Mesendoderm (in vitro differentiated cells): ENCODE data around the gene SETD1A.
A peak's percentile ranks its signal among the peaks of the same experiment; 100 is the strongest.
"Not testable (repeated sequence)": the region's sequence is repeated elsewhere in the genome, so short reads cannot be mapped to it uniquely, and the experiment has no call there.

Source experiments
- DNase-seq: peaks from one replicate; pipeline ENCODE4 v3.0.0; 2013
- H2AK5ac ChIP-seq: 2 replicates; pipeline ENCODE4 v1.6.1; 2013; ENCODE audit warnings: low read length, inconsistent platforms
- H2BK120ac ChIP-seq: 2 replicates; pipeline ENCODE4 v1.6.1; 2013; ENCODE audit warnings: low read depth, mild to moderate bottlenecking, low read length, moderate library complexity, mixed read lengths
- H2BK15ac ChIP-seq: replicated peaks from 2 replicates; pipeline ENCODE4 v1.6.1; 2013; ENCODE audit warnings: low read depth, mild to moderate bottlenecking, moderate library complexity
- H2BK5ac ChIP-seq: 2 replicates; pipeline ENCODE4 v1.6.1; 2013; ENCODE audit warnings: low read length, inconsistent platforms
- H3K18ac ChIP-seq: 2 replicates; pipeline ENCODE4 v1.6.1; 2013; ENCODE audit warnings: mild to moderate bottlenecking, low read length, mixed read lengths
- H3K23ac ChIP-seq: one replicate; pipeline ENCODE4 v1.6.1; 2013; ENCODE audit warnings: low read length
- H3K27ac ChIP-seq: 2 replicates; pipeline ENCODE4 v1.5.1; 2013; ENCODE audit warnings: low read depth, mild to moderate bottlenecking, inconsistent platforms, low read length, moderate library complexity
- H3K27me3 ChIP-seq: 2 replicates; pipeline ENCODE4 v1.6.1; 2013; ENCODE audit warnings: low read length, control low read depth, mild to moderate bottlenecking, inconsistent platforms; ENCODE audit not compliant: insufficient read depth, poor library complexity
- H3K36me3 ChIP-seq: 2 replicates; pipeline ENCODE4 v1.6.1; 2013; ENCODE audit warnings: low read length, inconsistent platforms; ENCODE audit not compliant: control insufficient read depth, insufficient read depth
- H3K4ac ChIP-seq: one replicate; pipeline ENCODE4 v1.6.1; 2013; ENCODE audit warnings: low read depth, mild to moderate bottlenecking, low read length, moderate library complexity
- H3K4me1 ChIP-seq: 2 replicates; pipeline ENCODE4 v1.6.1; 2013; ENCODE audit warnings: low read depth, low read length, inconsistent platforms; ENCODE audit not compliant: control insufficient read depth
- H3K4me2 ChIP-seq: 2 replicates; pipeline ENCODE4 v1.6.1; 2013; ENCODE audit warnings: low read length
- H3K4me3 ChIP-seq: 2 replicates; pipeline ENCODE4 v1.5.1; 2013; ENCODE audit warnings: mild to moderate bottlenecking, low read length
- H3K56ac ChIP-seq: one replicate; pipeline ENCODE4 v1.6.1; 2013; ENCODE audit warnings: low read length
- H3K79me1 ChIP-seq: 2 replicates; pipeline ENCODE4 v1.6.1; 2013; ENCODE audit warnings: low read length, inconsistent platforms
- H3K79me2 ChIP-seq: 2 replicates; pipeline ENCODE4 v1.6.1; 2013; ENCODE audit warnings: mild to moderate bottlenecking, low read length; ENCODE audit not compliant: control insufficient read depth, insufficient read depth
- H3K9ac ChIP-seq: 2 replicates; pipeline ENCODE4 v1.6.1; 2013; ENCODE audit warnings: low read length, inconsistent platforms
- H4K5ac ChIP-seq: one replicate; pipeline ENCODE4 v1.6.1; 2013; ENCODE audit warnings: low read length
- H4K8ac ChIP-seq: one replicate; pipeline ENCODE4 v1.6.1; 2013; ENCODE audit warnings: low read depth, mild to moderate bottlenecking, control low read depth, low read length, moderate library complexity
- whole genome bisulfite sequencing: extraction: QIAGEN DNeasy Blood & Tissue Kit; methylation state at CpG from one replicate; pipeline ENCODE4 v1.1.7; 2013; ENCODE audit warnings: low lambda C conversion rate, missing lambda C conversion rate; ENCODE audit not compliant: insufficient coverage; ENCODE audit errors: extremely low coverage; 5-methylcytosine and 5-hydroxymethylcytosine counted together

Gene SETD1A

DNA sequence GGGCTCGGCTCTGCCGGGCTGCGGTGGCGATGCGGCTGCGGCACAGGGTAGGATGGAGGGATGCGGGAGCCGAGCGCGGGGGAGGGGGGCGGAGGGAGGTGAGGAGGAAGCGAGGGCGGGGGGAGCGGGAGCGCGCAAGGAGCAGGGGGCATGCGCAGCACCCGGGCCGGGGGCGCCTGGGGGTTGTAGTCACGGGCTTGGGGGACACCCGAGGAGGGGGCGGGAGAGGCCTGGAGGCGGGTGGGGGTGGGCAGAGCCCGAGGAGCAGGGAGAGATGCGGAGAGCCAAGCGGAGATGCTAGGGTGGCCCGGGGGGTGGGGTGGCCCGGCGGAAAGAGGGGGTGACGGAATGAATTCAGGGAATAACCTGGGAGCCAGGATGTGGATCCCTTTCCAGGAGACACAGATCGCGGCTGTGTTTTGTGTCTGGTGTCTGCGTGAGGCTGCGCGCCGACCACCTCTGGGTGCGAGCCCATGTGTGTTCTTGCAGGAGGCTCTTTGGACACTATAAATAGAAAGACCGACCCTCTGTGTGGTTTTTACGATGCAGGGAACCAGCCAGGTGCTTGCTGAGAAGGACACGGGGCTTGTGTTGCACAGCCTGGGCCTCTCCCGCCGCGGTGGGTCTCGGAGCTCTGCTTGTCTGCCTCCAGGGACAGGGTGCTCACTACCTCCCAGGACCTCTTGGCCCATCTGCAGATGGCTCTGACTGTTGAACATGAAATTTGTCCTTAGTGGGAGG is 53.2 kb downstream of the SETD1A start, which contains the start of gene STX1B:
Gene STX1B (minus strand): TSS at position 54 of the 741 bp plus-strand sequence. CDS start 242 bp downstream, outside the sequence.
- Histone ChIP-seq H3K23ac (no peak within 1 kb of the TSS), H4K8ac (peak within 1 kb of the TSS; percentile 42), H2AK5ac (no peak within 1 kb of the TSS), H3K4me3 (no peak within 1 kb of the TSS), H3K36me3 (no peaks in the 10 kb centered on the region), H3K79me1 (no peaks in the 10 kb centered on the region), H3K4me2 (peak within 1 kb of the TSS; percentile 50), H3K9ac (peak within 1 kb of the TSS; percentile 44), H2BK15ac (no peak within 1 kb of the TSS), H3K4ac (no peak within 1 kb of the TSS), H3K27ac (no peak within 1 kb of the TSS), H3K79me2 (no peaks in the 10 kb centered on the region), H3K27me3 (no peaks in the 10 kb centered on the region), H3K18ac (peak within 1 kb of the TSS; percentile 31), H3K56ac (peak within 1 kb of the TSS; percentile 64), H3K4me1 (no peaks in the 10 kb centered on the region), H2BK120ac (no peak within 1 kb of the TSS), H2BK5ac (no peak within 1 kb of the TSS), H4K5ac (no peak within 1 kb of the TSS)
- DNase-seq = peak; percentile 44
- WGBS = no CpG with 5 or more reads among the region's 45 CpGs

- not testable (repeated sequence) for H3K4ac ChIP-seq, H2AK5ac ChIP-seq, H2BK15ac ChIP-seq, H4K5ac ChIP-seq, H3K56ac ChIP-seq, DNase-seq, H3K79me1 ChIP-seq, H3K4me2 ChIP-seq, H3K27me3 ChIP-seq, H3K27ac ChIP-seq, H3K79me2 ChIP-seq, H2BK5ac ChIP-seq, H3K9ac ChIP-seq, H3K18ac ChIP-seq, H3K23ac ChIP-seq, H3K4me3 ChIP-seq, H4K8ac ChIP-seq, H3K4me1 ChIP-seq, H2BK120ac ChIP-seq, H3K36me3 ChIP-seq
- WGBS = no CpG with 5 or more reads among the region's 7 CpGs
These were observed 54.3 kb downstream of the SETD1A start for GRCh38 chr16:31011815-31012214.

DNA sequence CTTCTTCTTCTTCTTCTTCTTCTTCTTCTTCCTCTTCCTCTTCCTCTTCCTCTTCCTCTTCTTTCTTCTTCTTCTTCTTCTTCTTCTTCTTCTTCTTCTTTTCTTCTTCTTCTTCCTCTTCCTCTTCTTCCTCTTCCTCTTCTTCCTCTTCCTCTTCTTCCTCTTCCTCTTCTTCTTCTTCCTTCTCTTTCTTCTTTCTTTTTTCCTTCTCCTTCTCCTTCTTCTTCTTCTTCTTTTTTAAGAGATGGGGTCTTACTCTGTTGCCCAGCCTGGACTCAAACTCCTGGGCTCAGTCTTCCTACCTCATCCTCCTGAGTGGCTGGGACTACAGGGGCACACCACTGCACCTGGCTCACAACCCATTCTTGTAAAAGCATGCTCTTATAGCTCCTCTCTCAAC is 55.7 kb downstream of the SETD1A start:
- not testable (repeated sequence) for H3K4ac ChIP-seq, H3K79me1 ChIP-seq, H3K4me2 ChIP-seq, H3K18ac ChIP-seq, H2AK5ac ChIP-seq, H3K36me3 ChIP-seq, H3K27ac ChIP-seq, H3K4me3 ChIP-seq, H2BK5ac ChIP-seq, H2BK120ac ChIP-seq, H3K4me1 ChIP-seq, H3K9ac ChIP-seq, H4K5ac ChIP-seq, DNase-seq, H2BK15ac ChIP-seq, H4K8ac ChIP-seq, H3K27me3 ChIP-seq, H3K56ac ChIP-seq, H3K23ac ChIP-seq, H3K79me2 ChIP-seq

GRCh38 chr16:31016018-31016417 is 58.5 kb downstream of the SETD1A start:
- Histone ChIP-seq H3K79me2 (no peaks in the 10 kb centered on the region), H3K4me2 (no peak overlapping the region), H3K23ac (no peak overlapping the region), H3K18ac (no peak overlapping the region), H3K4me1 (no peaks in the 10 kb centered on the region), H3K56ac (no peak overlapping the region), H4K5ac (no peak overlapping the region), H2BK15ac (no peak overlapping the region), H4K8ac (no peak overlapping the region), H3K27ac (no peak overlapping the region), H2AK5ac (no peak overlapping the region), H3K27me3 (no peaks in the 10 kb centered on the region), H3K4ac (no peak overlapping the region), H3K4me3 (no peak overlapping the region), H2BK120ac (no peak overlapping the region), H3K79me1 (no peaks in the 10 kb centered on the region), H2BK5ac (no peak overlapping the region), H3K36me3 (no peaks in the 10 kb centered on the region), H3K9ac (no peak overlapping the region)
- no CpG with 5 or more reads among the region's 6 CpGs for WGBS
- DNase-seq = no peak

DNA sequence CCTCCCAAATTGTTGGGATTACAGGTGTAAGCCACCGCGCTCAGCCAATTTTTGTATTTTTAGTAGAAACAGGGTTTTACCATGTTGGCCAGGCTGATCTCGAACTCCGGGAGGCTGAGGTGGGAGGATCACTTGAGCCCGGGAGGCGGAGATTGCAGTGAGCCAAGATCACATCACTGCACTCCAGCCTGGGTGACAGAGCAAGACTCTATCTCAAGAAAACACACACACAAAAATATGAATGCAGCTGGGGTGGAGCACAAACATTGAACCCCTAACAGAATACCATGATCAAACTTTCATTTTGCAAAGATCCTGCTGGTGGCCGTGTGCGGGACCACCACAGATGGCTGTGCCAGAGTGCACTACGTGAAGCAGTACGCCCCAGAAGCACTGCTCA is 60.2 kb downstream of the SETD1A start:
- not testable (repeated sequence) for H2BK5ac ChIP-seq, H3K79me1 ChIP-seq, H4K5ac ChIP-seq, H4K8ac ChIP-seq, H3K27ac ChIP-seq, H3K4ac ChIP-seq, H3K23ac ChIP-seq, H3K27me3 ChIP-seq, H3K18ac ChIP-seq, H3K9ac ChIP-seq, H3K4me2 ChIP-seq, H2AK5ac ChIP-seq, H3K4me1 ChIP-seq, H2BK120ac ChIP-seq, DNase-seq, H3K36me3 ChIP-seq, H3K4me3 ChIP-seq, H3K56ac ChIP-seq, H2BK15ac ChIP-seq, H3K79me2 ChIP-seq
- no CpG with 5 or more reads among the region's 10 CpGs for WGBS

DNA sequence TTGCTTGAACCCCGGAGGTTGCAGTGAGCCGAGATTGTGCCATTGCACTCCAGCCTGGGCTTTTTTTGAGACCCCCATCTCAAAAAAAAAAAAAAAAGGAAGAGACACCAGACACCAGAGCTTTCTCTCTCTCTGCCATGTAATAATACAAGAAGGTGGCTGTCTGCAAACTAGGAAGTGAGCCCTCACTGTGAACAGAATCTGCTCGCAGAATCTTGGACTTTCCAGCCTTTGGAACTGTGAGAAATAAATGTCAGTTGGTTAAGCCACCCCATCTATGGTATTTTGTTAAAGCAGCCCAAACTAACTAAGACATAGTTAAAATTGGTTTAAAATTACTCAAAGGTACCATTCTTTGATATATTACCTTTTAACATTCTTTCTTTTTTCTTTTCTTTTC is 63.0 kb downstream of the SETD1A start:
- H3K27ac ChIP-seq = no peak overlapping the region
- no peak overlapping the region for H4K8ac ChIP-seq
- no CpG with 5 or more reads among the region's 3 CpGs for WGBS

More for the DNA sequence above, 63.0 kb downstream of the SETD1A start:
- no peak overlapping the region for H2BK15ac ChIP-seq
- no peaks in the 10 kb centered on the region for H3K36me3 ChIP-seq
- no peak for DNase-seq
- H3K4ac ChIP-seq = no peak overlapping the region
- no peak overlapping the region for H2BK5ac ChIP-seq
- H3K23ac ChIP-seq = no peak overlapping the region
- no peaks in the 10 kb centered on the region for H3K79me1 ChIP-seq
- H3K4me1 ChIP-seq = no peaks in the 10 kb centered on the region
- no peak overlapping the region for H3K4me2 ChIP-seq
- H3K27me3 ChIP-seq = no peaks in the 10 kb centered on the region
- H4K5ac ChIP-seq = no peak overlapping the region
- no peak overlapping the region for H3K18ac ChIP-seq
- no peak overlapping the region for H3K4me3 ChIP-seq
- H2BK120ac ChIP-seq = no peak overlapping the region
- H3K79me2 ChIP-seq = no peaks in the 10 kb centered on the region
- H3K9ac ChIP-seq = no peak overlapping the region
- H3K56ac ChIP-seq = no peak overlapping the region
- H2AK5ac ChIP-seq = no peak overlapping the region
